GM23338 (cell line): ENCODE data around the gene HOXB4. TPM values are rescaled to one million over a fixed set of nuclear protein-coding genes. Genes with fewer than 3 reads are reported as not detected.

Experiments
- ATAC-seq: fragments of 200-7000 bp; cut with Tn5 transposase; 3 replicates; pipeline ENCODE4 v1.9.1; 2020
- DNase-seq: peaks from one replicate; pipeline ENCODE4 v3.0.0-alpha.2; 2015; ENCODE audit warnings: low spot score
- H2AFZ ChIP-seq: fragments of 200-600 bp; sonication (generic); 2 replicates; pipeline ENCODE4 v1.8.0; 2016; ENCODE audit warnings: antibody characterized with exemption, mild to moderate bottlenecking, moderate library complexity
- H3F3A ChIP-seq: fragments of 200-600 bp; sonication (generic); replicated peaks from 2 replicates; pipeline ENCODE4 v1.8.0; 2017; ENCODE audit warnings: antibody characterized with exemption, mixed run types, low read depth
- H3K27ac ChIP-seq: fragments of 200-600 bp; sonication (generic); 2 replicates; pipeline ENCODE4 v1.6.1; 2016; ENCODE audit warnings: low read depth
- H3K27me3 ChIP-seq: fragments of 200-600 bp; sonication (generic); 2 replicates; pipeline ENCODE4 v1.8.0; 2016; ENCODE audit warnings: mild to moderate bottlenecking, mixed run types, moderate library complexity; ENCODE audit not compliant: insufficient read depth
- H3K36me3 ChIP-seq: fragments of 200-600 bp; sonication (generic); 2 replicates; pipeline ENCODE4 v1.8.0; 2016; ENCODE audit warnings: mild to moderate bottlenecking; ENCODE audit not compliant: insufficient read depth
- H3K4me1 ChIP-seq: fragments of 200-600 bp; sonication (generic); 2 replicates; pipeline ENCODE4 v1.8.0; 2016; ENCODE audit warnings: mild to moderate bottlenecking, moderate library complexity; ENCODE audit not compliant: insufficient read depth
- H3K4me2 ChIP-seq: fragments of 200-600 bp; sonication (generic); 2 replicates; pipeline ENCODE4 v1.7.1; 2017; ENCODE audit warnings: mixed run types
- H3K4me3 ChIP-seq: fragments of 200-600 bp; sonication (generic); 2 replicates; pipeline ENCODE4 v1.6.1; 2016; ENCODE audit warnings: mixed run types
- H3K79me2 ChIP-seq: fragments of 200-600 bp; sonication (generic); replicated peaks from 2 replicates; pipeline ENCODE4 v1.8.0; 2017; ENCODE audit warnings: mild to moderate bottlenecking; ENCODE audit not compliant: insufficient read depth
- H3K9me2 ChIP-seq: fragments of 200-600 bp; sonication (generic); 2 replicates; pipeline ENCODE4 v1.8.0; 2017; ENCODE audit not compliant: insufficient read depth
- H4K20me1 ChIP-seq: fragments of 200-600 bp; sonication (generic); replicated peaks from 2 replicates; pipeline ENCODE4 v1.8.0; 2017; ENCODE audit warnings: mild to moderate bottlenecking; ENCODE audit not compliant: insufficient read depth
- H3K27ac Mint-ChIP-seq: 2 replicates; pipeline ENCODE4 v1.8.0; 2020; ENCODE audit warnings: inconsistent platforms, mild to moderate bottlenecking, moderate library complexity, mixed read lengths
- H3K27me3 Mint-ChIP-seq: 3 replicates; pipeline ENCODE4 v1.8.0; 2022; ENCODE audit warnings: low read depth, mild to moderate bottlenecking, moderate library complexity, mixed read lengths, inconsistent platforms; ENCODE audit not compliant: insufficient read depth, poor library complexity
- H3K36me3 Mint-ChIP-seq: 3 replicates; pipeline ENCODE4 v1.8.0; 2021; ENCODE audit warnings: low read depth, mild to moderate bottlenecking, inconsistent platforms, moderate library complexity, mixed read lengths
- H3K4me1 Mint-ChIP-seq: 3 replicates; pipeline ENCODE4 v1.8.0; 2020; ENCODE audit warnings: mild to moderate bottlenecking, inconsistent platforms, mixed read lengths
- H3K4me3 Mint-ChIP-seq: 3 replicates; pipeline ENCODE4 v1.8.0; 2021; ENCODE audit warnings: moderate library complexity, mild to moderate bottlenecking, inconsistent platforms, mixed read lengths
- H3K9me3 Mint-ChIP-seq: 3 replicates; pipeline ENCODE4 v1.8.0; 2020; ENCODE audit warnings: moderate library complexity, mild to moderate bottlenecking, inconsistent platforms, mixed read lengths
- CREB1 ChIP-seq: fragments of 250-450 bp; sonication (Bioruptor Pico); IDR thresholded peaks from 2 replicates; pipeline ENCODE4 v1.5.0; 2020; ENCODE audit warnings: low read depth, mild to moderate bottlenecking, moderate library complexity
- ETS1 ChIP-seq: IDR thresholded peaks from 2 replicates; pipeline ENCODE4 v1.6.1; 2016; ENCODE audit warnings: antibody characterized with exemption
- EZH2 ChIP-seq: fragments of 200-600 bp; sonication (generic); IDR thresholded peaks from one replicate; pipeline ENCODE4 v1.8.0; 2017; ENCODE audit warnings: antibody characterized with exemption, mild to moderate bottlenecking, low read depth; ENCODE audit not compliant: unreplicated experiment
- REST ChIP-seq: IDR thresholded peaks from one replicate; pipeline ENCODE4 v1.6.1; 2018; ENCODE audit warnings: antibody characterized with exemption; ENCODE audit not compliant: unreplicated experiment
- ZNF331 ChIP-seq: fragments of 250-450 bp; sonication (Bioruptor Pico); IDR thresholded peaks from 2 replicates; pipeline ENCODE4 v1.5.0; 2020; ENCODE audit warnings: low read depth, mild to moderate bottlenecking, moderate library complexity
- polyA plus RNA-seq: library from polyadenylated mRNA; unstranded; fragments of >200 nt; fragmentation: Nextera tagmentation; extraction: Ambion mirVana; gene quantifications from 2 replicates; pipeline ENCODE4 v1.2.1, GENCODE V29; 2016
- total RNA-seq: library from RNA; depleted of rRNA; stranded (reverse); fragments of >200 nt; shearing (Covaris generic); gene quantifications from 2 replicates; pipeline ENCODE4 v1.2.3, GENCODE V29; 2014

Gene HOXB4
- total and polyA plus RNA-seq, 2 experiments from 2014 or later, result not detected

GRCh38 chr17:48609033-48609432, 30.9 kb upstream of the HOXB4 start:
- TF ChIP-seq CREB1 (CRISPR knock-in tag) (no peak), ETS1 (no peak), EZH2 (peak; percentile 37), ZNF331 (CRISPR knock-in tag) (no peak)
- Histone ChIP-seq H3K36me3 (no peaks in the 10 kb centered on the region; the same call in 1 of the 2 replicates), H3K9me2 (no peaks in the 10 kb centered on the region), H3K4me2 (no peak overlapping the region), H3F3A (peaks cover 53% of the 10 kb centered on the region), H3K27ac (no peak overlapping the region), H3K27me3 (peaks cover 100% of the 10 kb centered on the region), H3K79me2 (no peaks in the 10 kb centered on the region), H4K20me1 (peaks cover 63% of the 10 kb centered on the region), H2AFZ (no peak overlapping the region), H3K4me3 (no peak overlapping the region), H3K4me1 (peaks cover 50% of the 10 kb centered on the region)
- DNase-seq, result no peak
- Mint-ChIP-seq H3K27me3 (peaks cover 99% of the 10 kb centered on the region), H3K4me1 (peaks cover 29% of the 10 kb centered on the region), H3K36me3 (no peaks in the 10 kb centered on the region; the same call in 2 of the 3 replicates), H3K27ac (no peak overlapping the region), H3K9me3 (no peaks in the 10 kb centered on the region; the same call in 1 of the 3 replicates), H3K4me3 (no peak overlapping the region)
- no peak for ATAC-seq

- H3K27ac Mint-ChIP-seq, result no peak overlapping the region
- peaks cover 2% of the 10 kb centered on the region; the same call in 2 of the 3 replicates for H3K9me3 Mint-ChIP-seq
- Histone ChIP-seq H3K4me1 (peaks cover 50% of the 10 kb centered on the region), H3K4me3 (no peak overlapping the region), H3F3A (peaks cover 55% of the 10 kb centered on the region), H2AFZ (no peak overlapping the region), H3K4me2 (no peak overlapping the region), H3K27ac (no peak overlapping the region), H3K9me2 (no peaks in the 10 kb centered on the region), H3K36me3 (no peaks in the 10 kb centered on the region; the same call in 1 of the 2 replicates), H3K79me2 (no peaks in the 10 kb centered on the region), H3K27me3 (peaks cover 100% of the 10 kb centered on the region), H4K20me1 (peaks cover 64% of the 10 kb centered on the region)
- TF ChIP-seq EZH2 (peak; percentile 86), REST (no peak)
- peaks cover 24% of the 10 kb centered on the region for H3K4me1 Mint-ChIP-seq
- H3K4me3 Mint-ChIP-seq, result no peak overlapping the region
- DNase-seq (no peak), ATAC-seq (no peak)
- peaks cover 99% of the 10 kb centered on the region for H3K27me3 Mint-ChIP-seq
- H3K36me3 Mint-ChIP-seq, result no peaks in the 10 kb centered on the region; the same call in 2 of the 3 replicates
These were observed 30.3 kb upstream of the HOXB4 start for GRCh38 chr17:48608494-48608834.
